ENCODE measurements around the gene SMPX.

Gene SMPX

DNA sequence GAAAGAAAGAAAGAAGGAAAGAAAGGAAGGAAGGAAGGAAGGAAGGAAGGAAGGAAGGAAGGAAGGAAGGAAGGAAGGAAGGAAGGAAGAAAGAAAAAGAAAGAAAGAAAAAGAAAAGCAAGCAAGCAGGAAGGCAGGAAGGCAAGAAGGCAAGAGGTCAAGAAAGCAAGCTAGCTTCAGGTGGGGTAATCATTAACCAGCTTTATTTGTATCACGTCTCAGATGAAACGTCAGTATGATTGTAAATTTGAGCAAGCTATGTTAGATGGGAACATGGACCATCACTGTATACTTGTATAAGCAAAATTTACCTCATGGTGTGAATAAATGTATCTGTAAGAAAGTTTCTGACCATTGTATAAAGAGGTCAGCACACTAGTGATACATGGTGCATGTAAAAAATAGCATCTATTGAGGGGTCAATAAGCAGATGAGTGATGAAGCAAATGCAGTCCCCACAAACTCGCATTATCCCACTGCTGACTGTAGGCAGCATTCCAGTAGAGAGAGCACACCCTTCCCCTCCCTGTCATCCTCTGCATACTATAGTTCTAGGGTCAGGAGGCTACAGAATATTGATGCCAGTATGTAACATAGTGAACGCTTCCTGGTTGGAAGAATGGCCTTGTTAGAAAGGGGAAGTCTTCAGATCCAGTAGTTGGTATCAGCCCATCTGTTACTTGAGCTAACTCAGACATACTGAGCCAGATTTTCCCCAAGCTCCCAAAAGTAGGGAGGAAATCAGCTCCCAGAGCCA, 83.3 kb downstream of the SMPX start:
- TF ChIP-seq ESRRG (CRISPR knock-in tag; IDR thresholded peaks at IDR 0.05) = no peak
- TF ChIP-seq ISL1 (CRISPR knock-in tag; IDR thresholded peaks at IDR 0.05) = no peak
- no peak for TF ChIP-seq ZFP3 (CRISPR knock-in tag; IDR thresholded peaks at IDR 0.05)
- no peak for ATAC-seq

- ATAC-seq = no peak
- no peak for TF ChIP-seq RARB (CRISPR knock-in tag; IDR thresholded peaks at IDR 0.05)
- no peak for TF ChIP-seq CSDC2 (CRISPR knock-in tag; IDR thresholded peaks at IDR 0.05)
- TF ChIP-seq, protein P1, sequence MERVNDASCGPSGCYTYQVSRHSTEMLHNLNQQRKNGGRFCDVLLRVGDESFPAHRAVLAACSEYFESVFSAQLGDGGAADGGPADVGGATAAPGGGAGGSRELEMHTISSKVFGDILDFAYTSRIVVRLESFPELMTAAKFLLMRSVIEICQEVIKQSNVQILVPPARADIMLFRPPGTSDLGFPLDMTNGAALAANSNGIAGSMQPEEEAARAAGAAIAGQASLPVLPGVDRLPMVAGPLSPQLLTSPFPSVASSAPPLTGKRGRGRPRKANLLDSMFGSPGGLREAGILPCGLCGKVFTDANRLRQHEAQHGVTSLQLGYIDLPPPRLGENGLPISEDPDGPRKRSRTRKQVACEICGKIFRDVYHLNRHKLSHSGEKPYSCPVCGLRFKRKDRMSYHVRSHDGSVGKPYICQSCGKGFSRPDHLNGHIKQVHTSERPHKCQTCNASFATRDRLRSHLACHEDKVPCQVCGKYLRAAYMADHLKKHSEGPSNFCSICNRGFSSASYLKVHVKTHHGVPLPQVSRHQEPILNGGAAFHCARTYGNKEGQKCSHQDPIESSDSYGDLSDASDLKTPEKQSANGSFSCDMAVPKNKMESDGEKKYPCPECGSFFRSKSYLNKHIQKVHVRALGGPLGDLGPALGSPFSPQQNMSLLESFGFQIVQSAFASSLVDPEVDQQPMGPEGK (CRISPR knock-in tag; IDR thresholded peaks at IDR 0.05; ENCODE audit: borderline replicate concordance) = no peak
- TF ChIP-seq ZFP3 (CRISPR knock-in tag; IDR thresholded peaks at IDR 0.05) = no peak
Observed at GRCh38 chrX:21666679-21667078, 91.2 kb downstream of the SMPX start.

GRCh38 chrX:21666252-21666651, 91.7 kb downstream of the SMPX start:
- no peak for TF ChIP-seq POU6F1 (CRISPR knock-in tag; IDR thresholded peaks at IDR 0.05; ENCODE audit: borderline replicate concordance, low read depth)
- no peak for TF ChIP-seq TSHZ2 (CRISPR knock-in tag; IDR thresholded peaks at IDR 0.05)
- no peak for TF ChIP-seq SNAI2 (CRISPR knock-in tag; IDR thresholded peaks at IDR 0.05)
- TF ChIP-seq TOX (CRISPR knock-in tag; IDR thresholded peaks at IDR 0.05; ENCODE audit: borderline replicate concordance) = no peak
- no peak for TF ChIP-seq ZFP30 (CRISPR knock-in tag; IDR thresholded peaks at IDR 0.05)
- TF ChIP-seq, protein P2, sequence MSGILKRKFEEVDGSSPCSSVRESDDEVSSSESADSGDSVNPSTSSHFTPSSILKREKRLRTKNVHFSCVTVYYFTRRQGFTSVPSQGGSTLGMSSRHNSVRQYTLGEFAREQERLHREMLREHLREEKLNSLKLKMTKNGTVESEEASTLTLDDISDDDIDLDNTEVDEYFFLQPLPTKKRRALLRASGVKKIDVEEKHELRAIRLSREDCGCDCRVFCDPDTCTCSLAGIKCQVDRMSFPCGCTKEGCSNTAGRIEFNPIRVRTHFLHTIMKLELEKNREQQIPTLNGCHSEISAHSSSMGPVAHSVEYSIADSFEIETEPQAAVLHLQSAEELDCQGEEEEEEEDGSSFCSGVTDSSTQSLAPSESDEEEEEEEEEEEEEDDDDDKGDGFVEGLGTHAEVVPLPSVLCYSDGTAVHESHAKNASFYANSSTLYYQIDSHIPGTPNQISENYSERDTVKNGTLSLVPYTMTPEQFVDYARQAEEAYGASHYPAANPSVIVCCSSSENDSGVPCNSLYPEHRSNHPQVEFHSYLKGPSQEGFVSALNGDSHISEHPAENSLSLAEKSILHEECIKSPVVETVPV (CRISPR knock-in tag; IDR thresholded peaks at IDR 0.05) = no peak
- TF ChIP-seq BACH2 (CRISPR knock-in tag; IDR thresholded peaks at IDR 0.05; ENCODE audit: borderline replicate concordance) = no peak
- TF ChIP-seq CREB5 (CRISPR knock-in tag; IDR thresholded peaks at IDR 0.05; ENCODE audit: low read depth) = no peak
- no peak for ATAC-seq

DNA sequence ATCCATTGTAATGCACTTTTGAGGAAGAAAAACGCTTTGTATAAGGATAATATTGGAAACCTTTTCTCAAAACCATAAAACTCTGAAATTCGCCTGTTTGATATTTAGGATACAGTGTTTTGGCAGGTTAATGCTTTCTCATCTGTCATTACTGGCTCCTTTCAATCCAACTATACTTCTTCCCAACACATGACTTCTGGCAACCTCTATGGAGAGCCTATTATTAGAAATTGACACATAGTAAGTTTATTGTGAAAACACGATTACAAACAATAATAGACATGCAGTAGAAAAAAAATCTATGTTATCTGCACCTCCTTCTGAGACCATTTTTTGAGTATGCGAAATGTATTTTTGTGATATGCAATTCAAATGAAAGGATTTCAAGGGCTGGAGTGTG, 95.2 kb downstream of the SMPX start:
- ATAC-seq = no peak
- TF ChIP-seq ZFP3 (CRISPR knock-in tag; IDR thresholded peaks at IDR 0.05) (no peak), ZFP30 (CRISPR knock-in tag; IDR thresholded peaks at IDR 0.05) (no peak), SNAI2 (CRISPR knock-in tag; IDR thresholded peaks at IDR 0.05) (no peak), RARB (CRISPR knock-in tag; IDR thresholded peaks at IDR 0.05) (no peak), TSHZ2 (CRISPR knock-in tag; IDR thresholded peaks at IDR 0.05) (no peak), ZNF8 (CRISPR knock-in tag; IDR thresholded peaks at IDR 0.05) (no peak), ESRRG (CRISPR knock-in tag; IDR thresholded peaks at IDR 0.05) (no peak)
- TF ChIP-seq, protein P1 (CRISPR knock-in tag; IDR thresholded peaks at IDR 0.05; ENCODE audit: borderline replicate concordance) = no peak
